B cell (primary cell): ENCODE data around the gene ALS2CL. TPM values are rescaled to one million over a fixed set of nuclear protein-coding genes. Genes with fewer than 3 reads are reported as not detected.

Experiments
- polyA plus RNA-seq: library from polyadenylated mRNA; depleted of rRNA; stranded (reverse); fragments of >200 nt; gene quantifications from 2 replicates; pipeline ENCODE4 v1.2.3, GENCODE V29; 2012
- small RNA-seq: library from RNA; depleted of rRNA; stranded (forward); fragments of <200 nt; gene quantifications from one replicate; pipeline ENCODE3, GENCODE V24; 2012; ENCODE audit warnings: low replicate concordance, low read depth; ENCODE audit not compliant: insufficient read length
- total RNA-seq, 2 donors: library from RNA; stranded (reverse); fragments of 120-200 nt in 1 of 2; gene quantifications; 1 replicate in 1 of 2; 2 replicates in 1 of 2; pipeline versions ENCODE4 v1.2.3 to v1.2.4, GENCODE V29; 2013 to 2022

Gene ALS2CL
- total and polyA plus RNA-seq, 2 donors (not counting 1 experiment from before 2014, with no cell fraction given): 0.22 to 0.30 TPM

Small RNA genes lying within 50 kb of the gene (small RNA-seq; reads per million reads assigned to genes)
- not detected for gene RF00591

Other genes starting within 250 kb of the ALS2CL start
- gene LTF, start 228.8 kb downstream of the ALS2CL start, total RNA-seq: 0.22 TPM in 1 of 2 replicates, not detected in the other
- not detected in 2 replicates for gene LTF, start 228.8 kb downstream of the ALS2CL start, polyA plus RNA-seq
- gene RTP3, start 195.7 kb downstream of the ALS2CL start, total RNA-seq: not detected in 2 replicates
- not detected in 2 replicates for gene RTP3, start 195.7 kb downstream of the ALS2CL start, polyA plus RNA-seq
- not detected in 2 replicates for gene LRRC2, start 127.4 kb downstream of the ALS2CL start, total RNA-seq
- 0.04 TPM in 1 of 2 replicates, not detected in the other for gene LRRC2, start 127.4 kb downstream of the ALS2CL start, polyA plus RNA-seq
- not detected in 2 replicates for gene FAM240A, start 81.2 kb downstream of the ALS2CL start, total RNA-seq
- gene FAM240A, start 81.2 kb downstream of the ALS2CL start, polyA plus RNA-seq: not detected in 2 replicates
- not detected in 2 replicates for gene TMIE, start 7.7 kb upstream of the ALS2CL start, total RNA-seq
- gene TMIE, start 7.7 kb upstream of the ALS2CL start, polyA plus RNA-seq: not detected in 2 replicates
- 0.10 TPM in 1 of 2 replicates, not detected in the other for gene PRSS50, start 24.2 kb upstream of the ALS2CL start, total RNA-seq
- gene PRSS50, start 24.2 kb upstream of the ALS2CL start, polyA plus RNA-seq: 0.04 and 0.09 TPM in 2 replicates
- not detected in 2 replicates for gene MYL3, start 169.8 kb upstream of the ALS2CL start, total RNA-seq
- not detected in 2 replicates for gene MYL3, start 169.8 kb upstream of the ALS2CL start, polyA plus RNA-seq
- gene PTH1R, start 184.0 kb upstream of the ALS2CL start, total RNA-seq: not detected in 2 replicates
- gene PTH1R, start 184.0 kb upstream of the ALS2CL start, polyA plus RNA-seq: not detected in 2 replicates